Measurements from ENCODE around the gene IRF7.
"Not testable (repeated sequence)": the region's sequence is repeated elsewhere in the genome, so short reads cannot be mapped to it uniquely, and the experiment has no call there.

Gene IRF7

DNA sequence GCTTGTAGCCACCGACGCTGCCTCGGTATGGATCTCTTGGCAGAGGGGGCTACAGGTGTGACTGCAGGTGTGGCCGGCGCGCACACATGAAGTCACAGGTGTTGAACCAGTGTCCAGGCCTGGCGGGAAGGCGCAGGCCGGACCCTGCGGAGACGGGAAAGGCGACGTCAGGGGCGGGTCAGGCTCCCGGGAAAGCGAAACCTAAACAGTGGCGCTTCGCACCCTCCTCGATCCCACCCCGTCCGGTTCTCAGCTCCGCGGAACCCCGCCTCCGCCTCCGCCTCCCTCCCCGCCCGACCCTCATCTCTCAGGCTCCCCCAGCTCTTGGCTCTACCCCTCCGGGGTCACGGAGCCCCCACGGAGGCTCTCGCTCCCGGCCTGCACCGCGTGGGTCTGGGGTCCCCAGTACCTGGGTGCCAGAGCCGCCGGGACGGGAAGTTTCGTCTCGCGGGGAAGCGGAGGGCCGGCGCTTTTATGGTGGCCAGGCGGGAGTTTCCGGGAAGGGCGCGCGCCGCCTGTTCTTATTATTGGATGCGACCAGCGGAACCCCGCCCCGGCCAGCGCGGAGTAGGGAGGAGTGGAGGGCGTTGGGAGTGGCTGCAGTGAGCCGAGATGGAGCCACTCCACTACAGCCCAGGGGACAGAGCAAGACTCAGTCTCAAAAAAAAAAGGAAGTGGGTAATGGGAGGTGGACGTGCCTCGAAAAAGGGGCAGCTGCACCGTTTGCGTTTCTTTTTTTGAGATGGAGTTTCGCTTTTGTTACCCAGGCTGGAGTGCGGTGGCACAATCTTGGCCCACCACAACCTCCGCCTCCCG is at the start of gene IRF7:
Gene IRF7, minus strand, starts transcription at position 447 of the 816 bp plus-strand sequence. CDS start 586 bp downstream, outside the sequence.
- in situ Hi-C loops (cut with MboI; ENCODE audit: low sequenced_read_pairs): no loop called here

DNA sequence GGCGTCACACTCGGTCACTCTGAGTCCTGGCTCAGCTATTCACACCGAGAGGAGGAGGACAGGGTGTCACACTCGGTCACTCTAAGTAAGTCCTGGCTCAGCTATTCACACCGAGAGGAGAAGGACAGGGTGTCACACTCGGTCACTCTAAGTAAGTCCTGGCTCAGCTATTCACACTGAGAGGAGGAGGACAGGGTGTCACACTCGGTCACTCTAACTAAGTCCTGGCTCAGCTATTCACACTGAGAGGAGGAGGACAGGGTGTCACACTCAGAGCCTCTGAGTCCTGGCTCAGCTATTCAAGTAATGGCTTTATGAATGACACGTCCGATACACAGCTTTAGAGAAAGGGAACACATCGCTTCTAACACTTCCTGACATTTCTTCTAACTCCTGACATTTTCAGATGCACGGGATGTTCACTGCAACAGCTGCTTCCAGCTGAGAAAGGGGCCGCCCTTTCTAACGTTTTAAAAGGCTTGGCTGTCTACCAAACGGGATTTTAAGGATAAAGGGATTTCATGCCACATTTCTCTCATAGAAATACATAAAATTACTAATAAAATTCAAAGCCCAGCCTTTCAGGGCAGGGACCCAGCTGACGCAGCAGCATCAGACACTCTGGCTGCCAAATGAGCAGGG is 49.4 kb upstream of the IRF7 start:
- in situ Hi-C loops (cut with MboI; ENCODE audit: low sequenced_read_pairs): no loop called here

DNA sequence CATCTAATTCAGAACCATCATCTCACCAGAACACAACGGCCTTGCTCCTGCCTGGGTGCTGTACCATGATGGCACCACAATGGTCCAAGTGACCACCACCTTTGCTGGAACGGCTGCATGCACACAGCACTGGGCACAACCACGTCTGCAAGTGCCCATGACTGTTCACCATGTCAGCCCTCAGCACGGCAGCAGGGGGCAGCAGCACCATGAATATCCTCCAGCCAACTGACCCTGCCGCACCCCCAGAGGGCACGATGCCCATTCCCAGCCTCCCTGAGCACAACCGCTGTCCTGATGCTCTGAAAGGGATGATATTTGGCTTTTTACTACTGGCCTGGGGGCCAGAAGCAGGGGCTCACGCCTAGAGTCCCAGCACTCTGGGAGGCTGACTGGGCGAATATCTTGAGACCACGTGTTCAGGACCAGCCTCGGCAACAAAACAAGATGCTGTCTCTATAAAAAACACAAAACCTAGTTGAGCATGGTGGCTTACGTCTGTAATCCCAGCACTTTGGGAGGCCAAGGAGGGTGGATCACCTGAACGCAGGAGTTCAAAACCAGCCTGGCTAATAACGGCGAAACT is 47.0 kb upstream of the IRF7 start:
- in situ Hi-C loops (cut with MboI; ENCODE audit: low sequenced_read_pairs): no loop called here

DNA sequence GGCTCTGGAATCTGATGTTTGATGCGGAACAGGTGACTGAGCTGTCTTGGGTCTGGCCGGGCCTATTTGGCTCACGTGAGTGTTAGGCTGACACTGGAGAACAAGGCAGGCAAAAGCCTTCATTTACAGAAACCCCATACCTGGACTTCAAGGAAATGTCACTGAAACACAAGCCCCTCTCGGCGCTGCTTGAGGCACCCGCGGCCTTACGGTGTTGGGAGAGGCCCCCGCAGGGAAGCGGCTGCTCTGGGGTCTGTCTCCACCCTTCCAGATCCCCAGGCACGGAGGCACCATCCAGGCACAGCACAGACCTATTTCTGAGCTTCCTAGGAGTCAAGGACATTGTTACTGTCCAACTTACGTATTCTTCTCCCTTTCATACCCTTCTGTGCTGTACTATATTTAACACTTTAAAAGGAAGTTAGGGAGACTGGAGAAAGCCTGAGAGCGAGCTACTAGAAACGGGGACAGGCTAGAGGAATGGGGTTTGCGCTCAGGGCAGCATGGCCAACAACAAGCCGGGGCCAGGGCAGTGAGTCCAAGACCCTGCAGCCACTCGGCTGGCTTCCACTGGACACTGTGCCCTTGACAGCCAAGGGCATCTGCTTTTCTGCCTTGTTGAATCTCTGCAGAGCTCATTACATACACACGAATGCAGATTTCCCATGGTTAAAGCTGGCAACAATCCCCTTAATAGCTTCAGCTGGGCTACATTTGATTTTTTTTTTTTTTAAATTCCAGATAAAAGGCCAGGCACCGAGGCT is 45.1 kb upstream of the IRF7 start:
- in situ Hi-C loops (cut with MboI; ENCODE audit: low sequenced_read_pairs): no loop called here

DNA sequence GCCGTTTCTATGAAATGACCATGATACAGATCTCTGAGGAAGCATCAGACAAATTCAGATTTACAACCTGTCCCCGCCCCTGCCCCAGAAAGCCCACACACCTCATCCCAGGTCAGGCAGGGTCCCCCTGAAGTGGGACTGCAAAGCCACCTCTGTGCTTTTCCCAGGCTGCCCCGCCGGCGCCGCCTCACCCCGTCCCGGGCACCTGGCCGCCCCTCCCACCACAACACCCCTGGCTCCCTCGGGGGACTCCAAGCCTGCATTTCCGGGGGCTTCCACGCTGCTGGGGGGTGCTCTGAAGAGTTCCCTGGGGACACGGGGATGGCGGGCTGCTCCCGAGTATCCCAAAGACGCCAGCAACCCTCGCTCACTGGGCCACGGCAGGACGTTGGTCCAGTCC is 44.5 kb upstream of the IRF7 start:
- in situ Hi-C loops (cut with MboI; ENCODE audit: low sequenced_read_pairs): no loop called here

DNA sequence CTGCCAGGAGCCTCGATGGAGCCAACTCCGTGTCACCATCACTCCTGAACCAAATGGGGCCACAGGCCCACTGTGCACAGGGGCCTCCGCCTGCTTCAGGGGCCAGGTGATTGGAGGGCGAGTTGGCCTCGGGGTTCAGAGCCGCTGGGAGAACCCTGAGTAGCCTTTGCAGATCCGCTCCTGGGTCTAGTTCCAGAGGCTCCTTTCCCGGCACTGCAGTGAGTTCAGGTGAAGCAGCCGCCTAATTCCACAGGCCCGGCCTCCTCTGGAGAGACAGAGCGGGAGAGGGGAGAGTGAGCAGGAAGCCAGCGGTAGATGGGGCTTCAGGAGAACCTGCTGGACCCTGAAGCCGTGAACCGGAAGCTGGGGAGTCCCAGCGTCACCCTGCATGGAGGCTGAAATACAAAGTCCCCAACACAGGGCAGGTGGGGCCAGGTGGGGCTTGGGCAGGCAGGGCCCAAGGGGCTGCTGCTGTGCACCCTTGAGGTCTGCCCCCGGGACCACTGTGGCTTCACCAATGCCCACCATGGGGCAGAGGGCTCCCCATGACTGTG is 43.9 kb upstream of the IRF7 start:
- in situ Hi-C loops (cut with MboI; ENCODE audit: low sequenced_read_pairs): no loop called here

DNA sequence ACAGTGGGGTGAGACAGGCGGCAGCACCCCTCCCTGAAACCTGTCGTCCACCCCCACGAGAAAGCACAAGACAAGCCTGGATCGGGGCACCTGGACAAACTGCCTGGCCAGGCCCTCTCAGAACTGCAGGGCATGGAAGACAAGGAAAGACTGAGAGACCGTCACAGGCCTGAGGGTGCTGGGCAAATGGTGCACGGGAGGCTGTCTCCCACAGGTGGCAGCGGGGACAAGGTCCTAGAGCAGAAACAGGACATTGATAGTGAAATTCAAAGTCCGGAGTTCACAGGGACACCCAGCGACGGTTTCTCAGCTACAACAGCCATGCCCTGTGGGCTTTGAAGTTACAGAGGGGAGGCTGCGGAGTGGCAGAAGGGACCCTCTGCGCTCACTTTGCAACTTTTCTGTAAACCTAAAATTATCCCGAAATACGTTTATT is 42.0 kb upstream of the IRF7 start:
- in situ Hi-C loops (cut with MboI; ENCODE audit: low sequenced_read_pairs): no loop called here

DNA sequence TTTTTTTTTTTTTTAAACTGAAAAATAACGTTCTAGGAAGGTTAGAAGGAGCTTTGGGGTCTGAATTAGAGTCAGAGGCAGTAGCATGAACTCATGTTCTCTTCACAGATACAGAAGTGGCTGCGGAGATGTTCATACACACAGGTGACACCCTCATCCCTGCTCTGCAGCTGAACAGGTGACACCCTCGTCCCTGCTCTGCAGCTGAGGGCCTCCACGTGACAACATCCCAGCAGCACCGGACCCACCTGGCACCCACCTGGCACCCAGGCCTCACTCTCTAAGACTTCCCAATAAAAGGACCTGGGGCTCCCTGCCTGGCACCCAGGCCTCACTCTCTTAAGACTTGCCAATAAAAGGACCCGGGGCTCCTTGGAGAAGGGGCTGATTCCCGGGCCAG is 41.1 kb upstream of the IRF7 start:
- in situ Hi-C loops (cut with MboI; ENCODE audit: low sequenced_read_pairs): no loop called here

DNA sequence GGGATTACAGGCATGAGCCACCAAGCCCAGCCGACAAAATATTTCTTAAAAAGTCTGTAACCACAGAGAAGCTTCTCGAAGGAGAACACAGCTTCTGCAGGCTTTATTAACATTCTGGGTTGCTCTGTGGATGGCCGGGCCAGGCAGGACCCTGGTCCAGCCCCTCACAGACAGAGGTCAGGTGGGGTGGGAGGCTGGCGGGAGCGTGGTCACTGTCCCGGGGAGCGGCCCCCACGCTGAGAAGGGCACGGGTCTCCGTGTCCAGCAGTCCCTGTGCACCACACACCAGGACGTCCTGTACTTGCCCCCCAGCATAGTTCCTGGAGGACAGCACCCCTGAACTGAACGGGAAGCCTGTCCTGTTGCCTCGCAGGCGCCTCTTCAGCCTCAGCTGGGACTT is 40.7 kb upstream of the IRF7 start:
- in situ Hi-C loops (cut with MboI; ENCODE audit: low sequenced_read_pairs): no loop called here

DNA sequence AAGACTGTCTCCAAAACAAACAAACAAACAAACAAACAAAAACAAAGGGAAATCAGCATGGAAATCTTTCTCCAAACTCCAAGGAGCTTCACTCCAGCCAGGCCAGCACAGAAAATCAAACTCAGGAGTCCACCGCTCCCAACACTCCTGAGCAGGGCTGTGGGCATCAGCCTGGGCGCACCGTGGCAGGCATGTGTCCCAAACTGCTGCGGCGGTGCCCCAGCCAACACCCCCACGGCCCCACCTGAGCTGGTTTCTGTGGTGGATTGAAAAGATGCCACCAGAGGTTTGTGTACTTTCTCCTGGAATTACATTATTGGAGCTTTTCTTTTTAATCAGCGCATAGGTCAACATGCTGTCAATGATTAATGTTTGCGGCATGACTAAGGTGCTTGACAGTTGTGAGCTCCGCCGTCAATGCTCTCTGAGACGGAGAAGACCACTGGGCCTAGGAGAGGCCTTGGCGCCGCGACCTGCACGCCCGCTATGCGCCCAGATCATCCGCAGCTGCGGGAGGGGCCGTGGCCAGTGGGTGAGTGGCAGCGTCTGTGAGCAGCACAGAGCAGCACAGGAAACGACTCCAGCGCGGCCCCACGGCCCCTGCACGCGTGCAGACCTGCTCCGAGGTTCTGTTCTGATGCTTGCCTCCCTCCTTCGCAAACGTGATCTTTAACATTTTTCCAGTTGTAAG is 39.4 kb upstream of the IRF7 start:
- in situ Hi-C loops (cut with MboI; ENCODE audit: low sequenced_read_pairs): no loop called here

DNA sequence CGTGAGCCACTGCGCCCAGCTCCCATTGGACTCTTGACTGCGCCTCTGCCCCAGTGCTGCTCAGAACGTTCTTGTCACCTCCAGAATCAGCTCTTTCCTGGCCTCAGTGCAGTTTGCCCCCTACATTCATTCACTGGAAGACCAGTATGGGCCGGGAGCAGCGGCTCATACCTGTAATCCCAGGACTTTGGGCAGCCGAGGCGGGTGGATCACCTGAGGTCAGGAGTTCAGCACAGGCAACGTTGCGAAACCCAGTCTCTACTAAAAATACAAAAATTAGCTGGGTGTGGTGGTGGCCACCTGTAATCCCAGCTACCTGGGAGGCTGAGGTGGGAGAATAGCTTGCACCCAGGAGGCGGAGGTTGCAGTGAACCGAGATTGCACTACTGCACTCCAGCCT is 38.7 kb upstream of the IRF7 start:
- in situ Hi-C loops (cut with MboI; ENCODE audit: low sequenced_read_pairs): not testable (repeated sequence)

DNA sequence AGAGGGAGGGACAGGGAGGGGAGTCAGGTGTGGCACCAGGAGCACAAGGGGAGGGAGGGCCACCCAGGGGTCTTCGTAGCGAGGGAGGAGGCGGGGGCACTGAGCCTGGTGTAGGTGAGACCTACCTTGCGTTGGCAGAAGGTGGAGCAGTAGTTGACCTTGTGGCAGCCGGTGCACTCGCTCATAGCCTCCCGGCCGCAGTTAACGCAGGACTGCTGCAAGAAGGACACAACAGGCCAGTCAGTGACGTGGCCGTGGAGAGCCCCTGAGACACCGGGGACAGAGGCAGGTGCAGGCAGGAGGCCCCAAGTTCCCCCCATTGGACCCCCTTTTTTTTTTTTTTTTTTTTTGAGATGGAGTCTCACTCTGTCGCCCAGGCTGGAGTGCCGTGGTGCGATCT is 38.1 kb upstream of the IRF7 start:
- in situ Hi-C loops (cut with MboI; ENCODE audit: low sequenced_read_pairs): no loop called here

DNA sequence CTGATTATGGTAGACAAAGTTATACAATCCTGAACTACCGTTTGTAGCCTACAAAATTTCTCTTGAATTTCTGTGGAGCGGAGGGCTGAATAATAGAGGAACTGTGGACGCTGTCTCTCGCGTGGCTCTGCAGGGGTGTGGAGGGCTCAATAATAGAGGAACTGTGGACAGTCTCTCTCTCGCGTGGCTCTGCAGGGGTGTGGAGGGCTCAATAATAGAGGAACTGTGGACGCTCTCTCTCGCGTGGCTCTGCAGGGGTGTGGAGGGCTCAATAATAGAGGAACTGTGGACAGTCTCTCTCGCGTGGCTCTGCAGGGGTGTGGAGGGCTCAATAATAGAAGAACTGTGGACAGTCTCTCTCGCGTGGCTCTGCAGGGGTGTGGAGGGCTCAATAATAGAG is 37.4 kb upstream of the IRF7 start:
- in situ Hi-C loops (cut with MboI; ENCODE audit: low sequenced_read_pairs): not testable (repeated sequence)

DNA sequence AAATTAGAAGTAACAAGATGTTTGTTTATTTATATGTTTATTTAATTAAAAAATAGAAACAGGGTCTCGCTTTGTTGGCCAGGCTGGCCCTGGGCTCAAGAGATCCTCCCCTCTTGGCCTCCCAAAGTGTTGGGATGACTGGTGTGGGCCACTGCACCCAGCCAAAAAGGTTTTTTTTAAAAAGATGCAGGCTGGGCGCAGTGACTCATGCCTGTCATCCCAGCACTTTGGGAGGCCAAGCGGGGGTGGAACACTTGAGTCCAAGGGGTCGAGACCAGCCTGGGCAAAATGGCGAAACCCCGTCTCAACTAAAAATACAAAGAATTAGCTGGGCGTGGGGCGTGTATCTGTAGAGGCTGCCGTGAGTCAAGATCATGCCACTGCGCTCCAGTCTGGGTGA is 34.7 kb upstream of the IRF7 start:
- in situ Hi-C loops (cut with MboI; ENCODE audit: low sequenced_read_pairs): no loop called here

DNA sequence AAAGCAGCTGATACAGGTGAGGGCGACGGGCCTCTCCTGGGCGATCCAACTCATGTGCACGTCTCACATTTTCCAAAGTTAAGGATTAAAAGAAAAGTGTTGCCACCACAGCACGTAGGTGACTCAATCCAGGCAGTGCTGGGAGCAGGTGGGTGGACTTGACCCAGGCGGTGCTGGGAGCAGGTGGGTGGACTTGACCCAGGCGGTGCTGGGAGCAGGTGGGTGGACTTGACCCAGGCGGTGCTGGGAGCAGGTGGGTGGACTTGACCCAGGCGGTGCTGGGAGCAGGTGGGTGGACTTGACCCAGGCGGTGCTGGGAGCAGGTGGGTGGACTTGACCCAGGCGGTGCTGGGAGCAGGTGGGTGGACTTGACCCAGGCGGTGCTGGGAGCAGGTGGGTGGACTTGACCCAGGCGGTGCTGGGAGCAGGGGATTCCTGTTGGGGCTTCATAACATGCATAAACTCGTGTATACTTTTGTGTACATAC is 32.0 kb upstream of the IRF7 start:
- in situ Hi-C loops (cut with MboI; ENCODE audit: low sequenced_read_pairs): not testable (repeated sequence)

DNA sequence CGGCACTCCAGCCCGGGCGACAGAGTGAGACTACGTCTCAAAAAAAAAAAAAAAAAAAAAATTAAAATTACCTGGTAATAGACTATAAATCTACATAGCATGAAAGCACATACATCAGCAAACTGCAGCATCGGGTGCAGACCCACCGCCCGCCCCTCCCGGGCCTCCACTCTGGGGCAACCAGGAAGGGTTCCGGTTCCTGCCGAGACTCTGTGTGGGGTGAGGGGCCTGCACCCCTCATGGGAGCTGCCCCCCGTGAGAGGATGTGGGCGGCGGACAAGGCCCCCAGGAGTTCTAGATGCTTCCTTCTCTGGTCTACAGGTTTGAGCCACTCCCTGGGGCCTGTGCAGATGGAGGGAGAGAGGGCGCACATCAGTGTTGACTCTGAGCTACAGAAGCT is 30.5 kb upstream of the IRF7 start:
- in situ Hi-C loops (cut with MboI; ENCODE audit: low sequenced_read_pairs): no loop called here

DNA sequence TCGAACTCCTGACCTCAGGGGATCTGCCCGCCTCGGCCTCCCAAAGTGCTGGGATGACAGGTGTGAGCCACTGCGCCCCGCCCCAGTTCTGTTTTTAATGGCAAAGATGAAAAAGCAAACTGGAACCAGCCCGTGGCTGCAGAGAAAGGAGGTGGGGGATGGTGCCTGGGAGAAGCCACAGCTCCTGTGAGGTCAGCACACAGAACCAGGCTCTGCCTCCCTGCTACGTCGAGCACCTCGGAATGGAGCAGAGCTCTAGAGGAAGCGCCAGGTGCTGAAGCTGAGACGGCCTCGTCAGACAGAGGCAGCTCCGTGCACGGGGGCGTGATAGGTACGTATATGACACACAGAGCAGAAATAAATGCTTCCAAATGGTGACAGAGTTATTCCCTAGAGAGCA is 29.8 kb upstream of the IRF7 start:
- in situ Hi-C loops (cut with MboI; ENCODE audit: low sequenced_read_pairs): no loop called here

DNA sequence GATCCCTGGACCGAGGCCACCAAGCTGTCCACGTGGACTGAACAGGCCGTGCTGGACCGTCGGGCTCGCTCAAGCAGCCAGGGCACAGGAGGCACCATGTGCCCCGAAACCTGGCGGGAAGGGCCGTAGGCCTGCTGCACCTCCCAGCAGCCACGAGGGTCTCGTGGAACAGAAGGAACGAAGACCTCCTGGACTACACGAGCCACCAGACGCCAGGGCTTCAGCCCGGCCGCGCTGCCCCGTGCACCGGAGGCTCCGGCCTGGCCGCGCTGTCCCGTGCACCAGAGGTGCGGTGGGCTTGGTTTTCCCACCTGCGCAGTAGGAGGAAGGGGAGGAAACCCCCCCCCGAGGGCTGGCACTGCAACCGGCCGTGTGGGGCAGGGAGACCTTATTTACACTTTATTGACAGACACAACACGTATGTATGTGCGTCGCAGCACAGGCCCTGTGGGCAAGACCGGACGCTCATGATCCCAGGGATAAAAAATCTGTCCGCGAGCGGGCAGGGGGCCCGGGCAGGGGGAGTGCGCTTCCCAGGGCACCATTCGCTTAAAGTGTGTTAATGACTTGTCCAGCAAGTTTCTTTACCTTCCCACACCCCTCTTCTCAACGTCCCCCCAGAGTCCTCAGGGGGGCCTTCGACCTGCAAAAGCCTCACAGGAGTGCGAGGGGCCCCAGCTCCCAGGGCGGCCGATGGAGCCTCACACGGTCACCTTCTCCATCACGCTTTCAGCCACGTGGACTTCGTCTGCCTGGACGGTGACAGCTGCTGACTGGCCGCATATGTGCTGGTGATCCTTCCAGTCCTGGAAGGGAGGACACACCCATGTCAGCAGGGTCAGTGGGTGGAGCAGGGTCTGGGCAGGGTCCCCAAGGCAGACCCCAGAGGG is 28.3 kb upstream of the IRF7 start:
- in situ Hi-C loops (cut with MboI; ENCODE audit: low sequenced_read_pairs): no loop called here

DNA sequence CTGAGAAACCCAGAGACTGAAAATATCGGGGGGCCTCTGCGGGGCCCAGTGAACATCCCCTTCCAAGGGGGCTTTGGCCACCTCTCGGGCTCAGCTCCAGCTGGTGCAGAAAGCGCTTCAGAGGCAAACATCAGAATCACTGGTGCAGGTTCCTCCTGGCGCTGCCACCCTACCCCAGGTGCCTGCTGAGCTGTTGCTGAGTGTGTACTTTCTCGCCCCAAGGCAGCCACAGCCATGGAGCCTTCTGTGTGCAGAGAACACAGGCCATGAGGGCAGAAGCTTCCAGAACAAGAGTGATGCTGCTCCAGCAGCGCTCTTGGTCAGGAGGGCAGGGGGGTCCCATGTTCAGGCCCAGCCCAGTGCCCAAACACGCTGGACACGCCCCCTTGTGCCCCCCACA is 27.6 kb upstream of the IRF7 start:
- in situ Hi-C loops (cut with MboI; ENCODE audit: low sequenced_read_pairs): no loop called here
